ENCODE results near the gene IPO8. TPM values are rescaled to one million over a fixed set of nuclear protein-coding genes. Genes with fewer than 3 reads are reported as not detected.

IPO8 gene
- total and polyA plus RNA-seq, 2 of the 4 experiments (the other 2 are of a cell fraction): 11.1 to 31.5 TPM

DNA sequence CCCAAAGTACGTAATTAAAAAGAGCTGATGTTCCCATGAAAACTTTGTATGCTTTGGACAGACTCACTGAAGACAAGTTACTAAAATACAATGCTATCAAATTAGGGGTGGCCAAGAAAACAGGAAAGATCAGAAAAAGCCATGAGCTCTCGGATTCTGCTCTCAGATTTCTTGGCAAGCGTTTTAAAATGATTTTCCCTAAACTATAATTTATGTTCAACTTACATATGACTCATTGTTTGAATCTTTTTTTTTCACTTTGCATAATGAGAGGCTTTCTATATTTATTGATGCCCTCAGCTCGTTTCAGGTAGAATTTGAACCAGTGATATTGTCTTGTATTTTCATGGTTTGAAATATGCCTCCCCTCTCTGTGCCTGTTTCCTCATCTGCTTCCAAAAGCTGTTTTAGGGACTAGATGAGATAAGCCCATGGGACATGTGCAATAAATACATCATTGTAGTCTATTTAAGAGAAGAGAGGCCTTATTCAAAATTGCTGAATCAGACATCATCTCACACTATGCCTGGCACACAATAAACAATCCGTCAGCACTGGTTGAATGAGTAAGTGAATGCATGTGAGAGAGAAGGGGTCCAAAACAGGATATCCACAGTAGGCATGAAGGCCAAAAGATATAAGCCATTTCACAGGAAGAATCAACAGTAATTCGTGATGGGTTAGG lies 4.7 kb upstream of the IPO8 start:
- Histone ChIP-seq H2BK120ac (ENCODE audit: low read depth, low read length) (no peak overlapping the region), H2AK5ac (ENCODE audit: low read depth, low read length) (no peak overlapping the region), H3K23ac (ENCODE audit: low read depth, low read length) (no peak overlapping the region), H3K27me3 (ENCODE audit: control insufficient read depth, insufficient read depth, low read length) (no peaks in the 10 kb centered on the region), H2BK20ac (ENCODE audit: low read depth, low read length) (no peak overlapping the region), H3K36me3 (ENCODE audit: control insufficient read depth, insufficient read depth, low read length) (no peaks in the 10 kb centered on the region), H3K79me1 (ENCODE audit: low read depth in 1 of 2, low read length in 2 of 2) (peaks cover 0 to 5% of the 10 kb centered on the region in 2 experiments; a peak in 3 of 4 replicates), H3K9me3 (ENCODE audit: control insufficient read depth, insufficient read depth, low read length) (no peaks in the 10 kb centered on the region), H3K4me2 (ENCODE audit: low read depth, low read length) (no peak overlapping the region), H3K9me1 (ENCODE audit: insufficient read depth, low read length) (peaks cover 9% of the 10 kb centered on the region), H3K4me1 (ENCODE audit: control insufficient read depth, insufficient read depth, low read length) (peaks cover 2% of the 10 kb centered on the region; the same call in 1 of the 2 replicates), H4K20me1 (ENCODE audit: insufficient read depth, low read length) (no peaks in the 10 kb centered on the region), H2AFZ (replicated peaks; ENCODE audit: low read length, poor library complexity) (no peak overlapping the region), H4K91ac (ENCODE audit: insufficient read depth, low read depth, low read length) (no peak overlapping the region), H2BK15ac (ENCODE audit: low read depth, low read length) (no peak overlapping the region), H3K9ac (ENCODE audit: low read depth, low read length) (no peak overlapping the region), H3K4me3 (ENCODE audit: insufficient read depth, low read depth, low read length) (no peak overlapping the region), H3K4ac (ENCODE audit: low read depth, low read length) (no peak overlapping the region), H2BK5ac (ENCODE audit: low read depth, low read length, poor library complexity, severe bottlenecking) (no peak overlapping the region), H3K14ac (replicated peaks; ENCODE audit: low read depth, low read length) (no peak overlapping the region), H4K5ac (ENCODE audit: low read depth, low read length) (no peak overlapping the region), H3K18ac (ENCODE audit: low read depth, low read length) (no peak overlapping the region), H3K27ac (ENCODE audit: insufficient read depth, low read length) (no peak overlapping the region), H4K8ac (ENCODE audit: low read depth in 2 of 2, low read length in 2 of 2) (no peak overlapping the region), H3K56ac (ENCODE audit: extremely low read depth, insufficient read depth, low read length) (no peak overlapping the region), H2AK9ac (replicated peaks; ENCODE audit: low read depth, low read length, poor library complexity) (no peak overlapping the region)
- TF ChIP-seq CEBPB (IDR thresholded peaks at IDR 0.05; ENCODE audit: low read depth, low read length) (no peak), MAFK (IDR thresholded peaks at IDR 0.05; ENCODE audit: low read depth, low read length) (peak; percentile 80), MAZ (IDR thresholded peaks at IDR 0.05; ENCODE audit: borderline replicate concordance, low read depth, low read length) (no peak)
- in situ Hi-C loops (cut with MboI; ENCODE audit: low sequenced_read_pairs) (no loop called here), dilution Hi-C loops (cut with HindIII; ENCODE audit: low sequenced_read_pairs, unreplicated experiment) (no loop called here), intact Hi-C loops (cut with micrococcal nuclease) (no loop called here)
- CTCF ChIA-PET: interaction anchor here (0.7 kb wide), 1 partner anchor 9 kb away, joined by 3 read pairs; no protein-coding TSS in a partner anchor
- POLR2A ChIA-PET (ENCODE audit: unreplicated experiment): no interaction called here
- DNase-seq (peak; percentile 23), ATAC-seq (ENCODE audit: low read depth) (peak; percentile 3; the same call in 1 of the 2 replicates)
- BruUV-seq (replicated peaks): no TSS peak
- WGBS, 2 experiments (ENCODE audit: extremely low coverage in 2 of 2, insufficient read length in 1 of 2): no CpG with 5 or more reads among the region's 6 CpGs

Data from IMR-90 (cell line).